Dedifferentiated amniotic fluid mesenchymal stem cell (primary cell): ENCODE data around the gene ARID3B.
"Not testable (repeated sequence)": the region's sequence is repeated elsewhere in the genome, so short reads cannot be mapped to it uniquely, and the experiment has no call there.

Experiments used
- DNase-seq: peaks from one replicate; pipeline ENCODE4 v3.0.0-alpha.2; 2016; ENCODE audit errors: extremely low spot score

Gene ARID3B

DNA sequence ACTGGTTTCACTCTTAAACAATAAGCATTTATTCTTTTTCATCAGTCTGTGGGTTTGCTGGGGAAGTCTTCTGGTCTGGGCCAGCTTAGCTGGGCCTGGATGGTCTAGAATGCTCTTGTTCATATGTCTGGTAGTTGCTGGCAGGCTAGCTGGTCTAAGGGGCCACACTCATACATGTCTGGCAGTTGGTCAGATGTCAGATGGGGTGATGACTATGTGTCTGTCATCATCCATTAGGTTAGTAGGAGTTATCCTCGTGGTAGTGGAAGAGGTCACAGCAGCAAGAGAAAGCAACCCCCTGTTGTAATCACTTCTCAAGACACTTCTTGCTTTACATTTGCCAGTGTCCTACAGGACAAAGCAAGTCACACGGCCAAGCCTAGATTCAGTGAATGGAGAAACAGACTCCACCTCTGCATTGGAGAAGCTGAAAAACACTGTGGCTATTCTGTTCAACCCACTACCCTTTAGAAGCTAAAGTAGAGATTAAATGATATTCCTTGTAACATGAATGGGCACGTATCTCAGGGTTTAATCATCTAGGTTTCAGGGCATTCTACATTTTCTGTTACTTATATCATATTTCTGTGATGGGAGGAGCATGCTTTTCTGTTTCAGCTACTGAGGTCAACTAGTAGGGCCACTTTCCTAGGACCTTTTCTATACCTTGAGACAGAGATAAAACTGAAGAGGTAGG is 5.5 kb upstream of the ARID3B start:
- no peak for DNase-seq

DNA sequence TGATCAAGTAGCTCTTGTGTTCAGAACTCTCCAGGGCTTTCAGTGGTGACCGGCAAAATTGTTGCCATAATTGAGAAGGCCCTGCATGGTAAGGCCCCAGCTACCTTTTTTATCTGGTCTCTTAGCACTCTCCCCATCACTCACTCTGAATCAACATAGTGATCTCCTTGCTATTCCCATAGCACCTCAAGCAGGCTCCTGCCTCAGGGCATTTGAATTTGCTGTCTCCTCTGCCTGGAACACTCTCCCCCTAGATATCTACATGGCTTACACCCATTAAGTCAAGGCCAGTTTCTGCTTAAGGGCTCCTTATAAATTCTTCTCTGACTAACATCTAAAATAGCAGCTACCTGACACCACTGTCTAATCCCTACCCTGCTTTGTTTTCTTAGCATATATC is 3.3 kb upstream of the ARID3B start:
- no peak for DNase-seq

DNA sequence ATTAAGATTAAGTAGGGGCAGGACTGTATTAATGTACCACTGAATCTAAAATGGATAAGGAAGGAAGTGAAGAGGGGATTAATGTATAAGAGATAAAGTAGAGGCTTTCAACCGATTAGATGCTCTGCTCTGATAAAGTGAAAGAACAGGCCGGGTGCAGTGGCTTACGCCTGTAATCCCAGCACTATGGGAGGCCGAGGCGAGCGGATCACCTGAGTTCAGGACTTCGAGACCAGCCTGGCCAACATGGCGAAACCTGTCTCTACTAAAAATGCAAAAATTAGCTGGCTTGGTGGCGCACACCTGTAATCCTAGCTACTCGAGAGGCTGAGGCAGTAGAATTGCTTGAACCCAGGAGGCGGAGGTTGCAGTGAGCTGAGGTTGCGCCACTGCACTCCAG is 1.5 kb upstream of the ARID3B start:
- DNase-seq = not testable (repeated sequence)

GRCh38 chr15:74540161-74540760 is 759 bp upstream of the ARID3B start:
- DNase-seq = no peak

DNA sequence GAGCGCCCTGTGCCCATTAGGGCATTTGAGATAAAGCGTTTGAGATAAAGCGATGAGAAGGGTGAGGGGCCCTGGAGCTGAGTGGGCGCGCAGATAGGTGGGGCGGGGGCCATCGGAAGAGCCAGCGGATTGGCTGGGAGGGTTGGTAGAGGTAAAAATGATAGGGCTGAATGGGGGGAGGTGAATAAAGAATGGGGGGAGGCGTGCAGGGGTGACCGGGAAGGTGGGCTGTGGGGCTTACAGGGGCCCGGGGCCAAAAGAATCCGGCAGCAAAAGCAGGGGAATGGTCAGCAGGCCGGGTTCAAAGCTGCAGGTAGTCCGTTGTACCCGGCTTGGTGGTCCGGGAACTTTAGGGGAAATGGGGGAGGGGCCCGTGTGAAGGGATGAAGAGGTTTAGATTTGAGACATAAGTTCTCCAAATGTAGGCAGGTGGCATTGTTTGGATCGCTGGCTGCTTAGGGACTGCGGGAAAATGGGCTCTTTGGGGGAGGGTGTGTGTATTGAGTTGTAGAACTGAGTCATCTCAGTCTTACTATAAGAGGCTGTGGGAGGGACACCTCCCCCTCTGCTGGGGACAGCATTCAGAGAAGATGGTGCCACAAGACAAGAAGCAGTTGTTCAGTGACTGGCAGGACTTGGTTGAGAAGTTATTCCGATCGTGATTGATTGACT is 610 bp downstream of the ARID3B start:
- no peak for DNase-seq

GRCh38 chr15:74542166-74543042 is 1.4 kb downstream of the ARID3B start:
- no peak for DNase-seq

- DNase-seq = no peak
Observed at GRCh38 chr15:74543043-74543422, 2.0 kb downstream of the ARID3B start.

DNA sequence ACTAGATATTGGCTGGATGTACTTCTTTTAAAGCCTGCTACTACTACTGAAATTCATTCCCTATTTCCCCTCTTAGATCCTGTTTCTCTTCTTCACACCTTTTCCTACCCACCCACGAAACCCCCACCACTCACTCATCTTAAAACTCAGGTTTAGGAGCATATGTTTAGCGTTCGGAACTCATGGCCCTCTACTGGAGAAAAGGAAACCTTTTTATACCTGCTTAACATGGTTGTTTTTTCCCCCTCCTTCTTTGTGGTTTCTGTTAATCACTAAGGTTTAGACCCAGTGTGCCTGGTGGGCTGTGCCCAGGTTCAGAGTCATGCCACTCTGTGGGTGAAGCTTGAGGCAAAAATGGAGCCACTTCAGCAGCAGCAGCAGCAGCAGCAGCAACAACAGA is 2.6 kb downstream of the ARID3B start:
- DNase-seq = no peak

- DNase-seq = no peak
Observed at GRCh38 chr15:74545086-74545485, 4.1 kb downstream of the ARID3B start.

GRCh38 chr15:74545776-74546656 is 5.0 kb downstream of the ARID3B start:
- DNase-seq = peak; percentile 98

GRCh38 chr15:74547616-74548015 is 6.6 kb downstream of the ARID3B start:
- DNase-seq = no peak

GRCh38 chr15:74548241-74548640 is 7.2 kb downstream of the ARID3B start:
- no peak for DNase-seq

DNA sequence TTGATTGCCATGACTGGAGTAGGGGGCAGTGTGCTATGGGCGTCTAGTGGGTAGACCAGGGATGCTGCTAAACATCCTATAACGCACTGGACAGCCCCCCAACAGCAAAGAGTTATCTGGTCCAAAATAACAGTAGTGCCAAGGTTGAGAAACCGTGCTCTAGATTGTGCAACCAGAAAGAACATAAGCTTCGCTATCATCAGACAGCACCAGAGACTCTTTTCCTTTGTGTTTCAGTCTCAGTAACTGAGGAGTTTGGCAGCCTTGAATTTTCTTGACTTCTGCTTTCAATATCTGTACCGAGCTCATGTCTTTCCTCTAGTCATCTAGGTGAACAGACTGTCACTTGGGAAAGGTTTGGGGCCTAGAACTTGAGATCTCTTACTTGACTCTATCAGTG is 8.8 kb downstream of the ARID3B start:
- no peak for DNase-seq

GRCh38 chr15:74551714-74552113 is 10.7 kb downstream of the ARID3B start:
- no peak for DNase-seq

DNA sequence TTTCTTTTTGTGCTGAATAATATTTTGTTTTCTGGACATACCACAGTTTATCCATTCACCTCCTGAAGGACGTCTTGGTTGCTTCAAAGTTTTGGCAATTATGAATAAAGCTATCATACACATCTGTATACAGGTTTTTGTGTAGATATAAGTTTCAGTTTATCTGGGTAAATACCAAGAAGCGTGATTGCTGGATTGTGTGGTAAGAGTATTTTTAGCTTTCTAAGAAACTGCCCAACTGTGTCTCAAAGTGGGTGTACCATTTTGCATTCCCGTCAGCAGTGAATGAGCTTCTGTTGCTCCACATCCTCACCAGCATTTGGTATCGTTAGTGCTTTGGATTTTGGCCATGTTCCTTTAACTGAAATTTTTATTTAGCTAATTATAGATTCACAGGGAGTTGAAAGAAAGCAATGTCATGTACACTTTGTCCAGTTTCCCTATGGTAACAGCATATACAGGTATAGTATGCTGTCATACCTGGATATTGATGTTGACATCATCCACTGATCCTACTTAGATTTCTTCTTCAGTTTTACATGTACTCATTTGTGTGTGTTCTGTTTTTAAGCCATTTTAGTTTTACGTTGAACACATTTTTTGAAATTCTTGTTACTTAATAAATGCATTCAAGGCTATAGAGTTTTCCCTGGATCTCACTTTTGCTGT is 11.9 kb downstream of the ARID3B start:
- no peak for DNase-seq

DNA sequence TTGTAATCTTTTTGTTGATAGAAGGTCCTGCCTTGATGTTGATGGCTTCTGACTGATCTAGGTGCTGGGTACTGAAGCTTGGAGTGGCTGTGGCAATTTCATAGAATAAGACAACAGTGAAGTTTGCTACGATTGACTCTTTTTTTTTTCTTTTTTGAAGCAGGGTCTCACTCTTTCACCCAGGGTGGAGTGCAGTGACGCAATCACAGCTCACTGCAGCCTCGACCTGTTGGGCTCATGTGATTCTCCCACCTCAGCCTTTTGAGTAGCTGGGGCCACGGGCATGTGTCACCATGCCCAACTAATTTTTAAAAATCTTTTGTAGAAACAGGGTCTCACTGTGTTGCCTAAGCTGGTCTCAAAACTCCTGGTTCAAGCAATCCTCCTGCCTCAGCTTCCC is 14.2 kb downstream of the ARID3B start:
- DNase-seq = no peak

GRCh38 chr15:74558706-74559105 is 17.7 kb downstream of the ARID3B start:
- no peak for DNase-seq

- no peak for DNase-seq
Observed at GRCh38 chr15:74563442-74563841, 22.4 kb downstream of the ARID3B start.

DNA sequence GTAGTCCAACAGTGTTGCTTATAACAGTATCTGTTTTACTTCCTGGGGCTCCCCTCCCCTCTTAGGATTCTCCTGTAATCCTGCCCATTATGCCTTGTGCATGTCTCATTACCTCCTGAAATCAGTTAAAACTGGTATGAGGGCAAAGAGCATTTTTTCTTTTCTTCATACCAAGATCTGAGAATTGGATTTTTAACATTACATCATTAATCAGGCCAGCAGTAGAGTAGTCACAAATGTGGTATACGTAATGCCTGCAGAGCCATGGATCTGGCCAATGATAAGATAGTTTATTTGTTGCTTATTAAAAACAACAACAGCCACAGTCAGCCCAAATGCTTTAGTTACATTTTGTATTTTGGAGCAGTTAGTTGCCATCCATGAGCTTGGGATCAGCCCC is 23.2 kb downstream of the ARID3B start:
- DNase-seq = no peak

GRCh38 chr15:74565381-74566085 is 24.5 kb downstream of the ARID3B start:
- no peak for DNase-seq
